Fibroblast of skin of right biceps (primary cell): ENCODE results near the gene TNKS2.
A peak's percentile ranks its signal among the peaks of the same experiment; 100 is the strongest.
"Not testable (repeated sequence)": the region's sequence is repeated elsewhere in the genome, so short reads cannot be mapped to it uniquely, and the experiment has no call there.

Experiments used
- DNase-seq: peaks from one replicate; pipeline ENCODE4 v3.0.0-alpha.2; 2013

TNKS2 gene

GRCh38 chr10:91879515-91880170 is 81.4 kb downstream of the TNKS2 start:
- no peak for DNase-seq

- no peak for DNase-seq
Measured at GRCh38 chr10:91880310-91880709, 82.1 kb downstream of the TNKS2 start.

DNA sequence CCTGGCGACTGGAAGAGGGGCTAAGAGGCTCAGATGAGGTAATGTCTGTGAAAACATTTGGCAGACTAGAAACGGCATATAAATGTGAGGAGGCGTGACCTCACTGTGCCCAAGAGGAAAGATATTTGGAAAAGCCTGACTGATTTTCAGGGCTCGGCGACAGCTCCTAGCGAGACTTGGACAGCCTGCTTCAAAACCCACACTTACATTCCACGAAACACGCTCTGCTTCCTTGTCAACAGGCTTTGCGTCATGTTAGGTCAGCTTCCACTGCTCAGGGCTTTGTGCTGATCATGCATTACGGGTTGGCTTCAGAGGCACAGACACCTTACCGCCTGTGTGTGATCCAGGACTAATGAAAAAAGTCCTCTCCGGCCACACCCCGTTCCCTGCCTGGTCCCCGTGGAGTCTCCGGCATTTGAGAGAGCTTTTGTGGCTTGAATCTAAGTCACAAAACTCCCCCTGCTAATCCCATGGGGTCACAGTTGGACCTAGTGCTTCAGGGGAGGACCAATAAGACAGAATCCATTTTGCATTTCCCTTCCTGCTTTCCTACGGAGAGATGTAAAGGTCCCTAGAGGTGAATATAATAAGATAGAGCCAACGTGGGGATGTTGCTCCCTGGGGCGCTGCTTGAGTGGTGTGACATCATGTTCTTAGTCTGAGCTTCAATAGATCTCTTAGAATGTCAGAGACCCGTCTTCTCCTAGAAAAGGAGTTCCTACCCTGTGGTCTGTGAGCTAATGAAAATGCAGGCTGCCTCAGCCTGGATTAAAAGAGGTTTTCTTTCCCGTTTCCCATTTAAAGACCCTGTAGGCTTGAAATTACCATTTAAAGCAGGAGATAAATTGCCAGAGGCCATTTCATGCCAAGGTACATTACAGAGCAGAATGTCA is 85.6 kb downstream of the TNKS2 start:
- peak; percentile 59 for DNase-seq

DNA sequence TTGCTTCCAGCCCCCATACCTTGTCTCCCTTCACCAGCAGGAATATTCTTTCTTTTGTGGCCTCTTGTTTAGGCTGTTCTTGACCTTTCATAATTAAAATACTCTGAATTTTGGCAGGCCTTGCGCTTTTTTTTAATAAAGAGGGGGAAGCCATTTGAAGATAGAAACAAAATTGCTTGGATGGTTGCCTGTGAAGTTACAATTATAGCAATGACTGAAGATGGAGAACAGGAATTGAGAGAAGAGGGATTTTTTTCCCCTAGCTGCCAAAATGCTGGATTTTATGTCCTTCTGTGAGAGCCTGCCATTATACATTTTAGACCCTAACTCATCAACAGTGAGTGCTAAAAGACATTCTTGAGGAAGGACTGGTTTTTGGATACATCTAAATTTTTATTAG is 86.3 kb downstream of the TNKS2 start:
- DNase-seq: no peak

DNA sequence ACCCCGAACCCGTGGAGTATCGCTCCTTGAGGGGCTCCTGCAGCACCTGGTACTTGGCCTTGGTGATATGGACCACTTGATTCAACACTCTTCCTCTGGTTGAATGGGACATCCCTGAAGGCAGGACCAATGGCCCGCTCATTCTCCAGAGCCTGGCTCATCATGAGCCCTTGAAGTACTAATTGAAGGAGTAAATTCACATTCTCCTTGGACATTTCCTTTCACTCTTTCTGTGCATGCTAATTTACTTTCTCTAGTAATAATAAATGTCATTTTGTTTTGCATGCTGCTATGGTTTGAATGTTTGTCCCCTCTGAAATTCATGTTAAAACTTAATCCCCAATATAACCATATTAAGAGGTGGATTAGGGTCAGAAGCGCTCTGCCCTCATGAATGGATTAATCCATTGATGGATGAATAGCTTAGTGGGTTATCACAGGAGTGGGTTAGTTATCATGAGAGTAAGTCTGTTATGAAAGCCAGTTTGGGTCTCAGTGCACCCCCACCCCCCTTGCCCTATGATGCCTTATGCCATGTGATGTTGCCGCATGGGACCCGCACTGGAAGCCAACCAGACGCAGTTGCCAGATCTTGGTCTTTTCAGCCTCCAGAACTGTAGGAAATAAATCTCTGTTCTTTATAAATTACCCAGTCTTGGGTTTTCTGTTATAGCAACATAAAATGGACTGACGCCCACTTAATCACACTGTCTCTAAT is 87.3 kb downstream of the TNKS2 start:
- no peak for DNase-seq

- DNase-seq: no peak
Measured at GRCh38 chr10:91886954-91887271, 88.7 kb downstream of the TNKS2 start.

GRCh38 chr10:91887272-91888076 is 89.2 kb downstream of the TNKS2 start:
- DNase-seq: peak; percentile 44

GRCh38 chr10:91891125-91892001 is 93.1 kb downstream of the TNKS2 start:
- no peak for DNase-seq

- DNase-seq: no peak
Measured at GRCh38 chr10:91893051-91893450, 94.8 kb downstream of the TNKS2 start.

- DNase-seq: not testable (repeated sequence)
Measured at GRCh38 chr10:91894261-91894685, 96.0 kb downstream of the TNKS2 start.

DNA sequence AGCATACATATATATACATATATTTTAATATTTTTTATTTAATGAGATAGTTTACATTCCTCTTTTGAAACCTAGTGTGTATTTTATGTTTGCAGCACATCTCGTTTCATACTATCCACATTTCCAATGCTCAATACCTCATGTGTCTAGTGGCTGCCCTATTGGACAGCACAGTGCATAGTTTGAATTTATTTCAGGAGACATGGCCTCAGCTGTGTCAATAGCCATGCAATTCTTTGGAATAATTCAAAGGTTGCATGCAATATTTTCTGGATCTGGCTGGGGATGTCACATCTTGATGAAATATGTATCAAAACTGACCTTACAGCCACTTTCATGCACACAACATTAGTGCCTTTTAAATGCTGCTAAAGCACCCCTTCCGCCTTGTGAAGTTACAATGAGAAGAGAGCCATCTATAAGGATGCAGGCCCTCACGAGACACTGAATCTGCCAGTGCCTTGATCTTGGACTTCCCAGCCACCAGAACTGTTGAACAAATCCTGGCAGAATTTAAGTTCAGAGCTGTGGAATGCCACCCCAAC is 98.1 kb downstream of the TNKS2 start:
- no peak for DNase-seq

GRCh38 chr10:91897421-91897820 is 99.2 kb downstream of the TNKS2 start:
- no peak for DNase-seq

- DNase-seq: peak; percentile 90
Measured at GRCh38 chr10:91901784-91902677, 103.8 kb downstream of the TNKS2 start.

- DNase-seq: peak; percentile 6
Measured at GRCh38 chr10:91907033-91907594, 108.9 kb downstream of the TNKS2 start.

- DNase-seq: no peak
Measured at GRCh38 chr10:91907914-91908336, 109.7 kb downstream of the TNKS2 start.

DNA sequence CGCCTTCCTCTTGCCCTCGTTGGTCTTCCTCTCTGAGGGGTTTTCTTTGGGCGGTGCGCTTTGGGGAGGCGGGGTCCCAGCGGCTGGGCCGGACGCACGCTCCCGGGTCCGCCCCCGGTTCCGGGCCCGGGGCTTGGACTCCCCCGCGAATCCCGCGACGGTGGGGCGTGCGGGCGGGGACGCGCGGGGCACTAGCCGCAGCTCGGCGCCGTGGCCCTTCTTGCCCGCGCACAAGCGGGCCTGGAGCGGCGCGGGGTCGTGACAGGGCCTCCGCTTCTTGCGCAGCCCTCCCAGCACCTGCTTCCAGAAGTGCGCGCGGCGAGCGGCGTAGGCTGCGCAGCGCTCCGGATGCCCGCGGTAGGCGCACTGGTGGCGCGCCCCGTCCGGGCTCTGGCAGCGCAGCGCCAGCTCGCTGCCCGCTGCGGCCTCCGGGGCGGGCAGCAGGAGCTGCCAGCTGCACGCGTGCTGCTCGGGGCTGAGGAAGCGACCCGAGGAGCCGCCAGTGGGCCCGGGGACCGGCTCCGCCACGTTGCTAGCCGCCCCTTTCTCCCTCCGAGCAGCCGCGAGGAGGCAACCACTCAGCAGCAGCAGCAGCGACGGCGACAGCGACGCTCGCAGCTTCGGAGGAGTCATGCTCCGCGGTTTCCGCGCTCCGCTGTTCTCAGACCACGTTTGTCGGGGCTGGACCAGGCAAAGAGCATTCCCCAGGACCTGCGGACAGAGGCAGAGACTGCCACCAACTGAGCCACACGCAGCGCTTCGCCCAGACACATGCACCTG is 110.3 kb downstream of the TNKS2 start:
- DNase-seq: peak; percentile 79

- peak; percentile 44 for DNase-seq
Measured at GRCh38 chr10:91909117-91909677, 111.0 kb downstream of the TNKS2 start, which contains the start of gene FGFBP3. Gene FGFBP3, minus strand, starts transcription at chr10:91909486. Its CDS starts 517 bp downstream, at chr10:91908969.

- no peak for DNase-seq
Measured at GRCh38 chr10:91910467-91910866, 112.2 kb downstream of the TNKS2 start.
